Glomerular endothelial cell (primary cell): ENCODE measurements around the gene CD93. TPM values are rescaled to one million over a fixed set of nuclear protein-coding genes. Genes with fewer than 3 reads are reported as not detected.

Source experiments
- DNase-seq: peaks from one replicate; pipeline ENCODE4 v3.0.0-alpha.2; 2011; ENCODE audit warnings: low read depth, low spot score; ENCODE audit errors: extremely low read depth
- total RNA-seq: library from RNA; depleted of rRNA; stranded (reverse); fragments of >200 nt; gene quantifications from 2 replicates; pipeline ENCODE4 v1.2.3, GENCODE V29; 2015

CD93 gene
- total RNA-seq, 1 donor from 2014 or later: 1,041 TPM

DNA sequence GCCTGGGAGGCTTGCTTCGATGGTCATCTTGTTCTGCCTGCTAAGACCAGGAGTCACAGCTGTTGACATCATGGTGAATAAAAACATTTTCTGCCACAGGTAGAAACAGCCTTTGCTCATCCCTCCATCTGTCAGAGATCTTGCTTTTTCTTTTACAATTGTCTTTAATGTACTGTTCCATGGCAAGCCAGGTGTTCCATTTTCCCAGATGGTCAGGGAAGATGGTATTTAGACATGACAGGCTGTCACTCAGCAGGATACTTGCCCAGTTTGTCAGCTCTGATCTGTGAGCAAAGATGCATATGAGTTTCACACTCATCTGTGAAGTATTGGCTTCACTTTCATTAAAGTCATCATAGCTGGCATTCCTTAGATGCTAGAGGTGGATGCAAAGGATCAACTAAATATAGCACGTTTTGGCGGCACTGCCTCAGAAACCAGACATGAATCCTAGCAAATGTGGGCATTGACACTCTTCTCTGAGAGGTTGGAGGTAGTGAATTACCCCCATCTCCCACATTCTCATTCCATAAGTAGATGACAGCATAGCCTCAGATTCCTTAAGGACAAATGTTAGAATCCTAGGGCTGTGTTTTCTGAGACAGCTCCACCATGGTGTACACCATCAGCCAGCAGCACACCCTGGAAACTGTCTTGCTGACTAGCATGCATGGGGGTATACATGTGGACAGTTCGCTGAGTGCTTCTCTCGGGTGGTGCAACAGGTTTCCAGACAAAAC, 46.8 kb downstream of the CD93 start:
- DNase-seq: no peak

DNA sequence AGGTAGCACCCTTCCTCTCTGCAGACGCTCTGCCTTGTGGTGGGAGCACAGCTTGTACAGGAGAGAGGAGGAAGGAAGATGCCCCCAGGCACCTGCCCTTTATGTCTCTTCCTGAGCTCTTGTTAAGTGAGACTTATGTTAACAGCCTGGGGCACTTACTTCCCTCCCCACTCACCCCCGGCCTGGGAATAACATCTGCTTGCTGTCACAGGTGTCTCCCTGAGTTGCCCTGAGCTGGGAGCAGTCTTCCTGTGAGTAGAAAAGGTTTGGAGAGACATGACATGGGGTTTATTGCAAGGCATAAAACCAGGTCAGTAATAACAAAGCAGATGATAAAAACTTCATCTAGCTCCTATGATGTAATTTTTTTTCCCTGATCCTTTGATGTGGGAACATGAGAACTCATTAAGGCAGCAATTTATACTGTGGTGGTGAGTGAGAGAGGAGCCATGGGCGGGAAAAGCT, 49.1 kb downstream of the CD93 start:
- no peak for DNase-seq

DNA sequence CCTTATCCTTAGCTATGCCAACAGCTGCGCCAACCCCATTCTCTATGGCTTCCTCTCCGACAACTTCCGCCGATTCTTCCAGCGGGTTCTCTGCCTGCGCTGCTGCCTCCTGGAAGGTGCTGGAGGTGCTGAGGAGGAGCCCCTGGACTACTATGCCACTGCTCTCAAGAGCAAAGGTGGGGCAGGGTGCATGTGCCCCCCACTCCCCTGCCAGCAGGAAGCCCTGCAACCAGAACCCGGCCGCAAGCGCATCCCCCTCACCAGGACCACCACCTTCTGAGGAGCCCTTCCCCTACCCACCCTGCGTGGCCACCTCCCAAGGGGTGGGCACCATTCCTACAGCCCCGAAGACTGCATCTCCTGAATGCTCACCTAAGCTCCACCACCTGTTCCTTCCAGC, 49.8 kb downstream of the CD93 start:
- DNase-seq: no peak

DNA sequence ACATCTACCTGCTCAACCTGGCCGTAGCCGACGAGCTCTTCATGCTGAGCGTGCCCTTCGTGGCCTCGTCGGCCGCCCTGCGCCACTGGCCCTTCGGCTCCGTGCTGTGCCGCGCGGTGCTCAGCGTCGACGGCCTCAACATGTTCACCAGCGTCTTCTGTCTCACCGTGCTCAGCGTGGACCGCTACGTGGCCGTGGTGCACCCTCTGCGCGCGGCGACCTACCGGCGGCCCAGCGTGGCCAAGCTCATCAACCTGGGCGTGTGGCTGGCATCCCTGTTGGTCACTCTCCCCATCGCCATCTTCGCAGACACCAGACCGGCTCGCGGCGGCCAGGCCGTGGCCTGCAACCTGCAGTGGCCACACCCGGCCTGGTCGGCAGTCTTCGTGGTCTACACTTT, 50.4 kb downstream of the CD93 start:
- DNase-seq: no peak

DNA sequence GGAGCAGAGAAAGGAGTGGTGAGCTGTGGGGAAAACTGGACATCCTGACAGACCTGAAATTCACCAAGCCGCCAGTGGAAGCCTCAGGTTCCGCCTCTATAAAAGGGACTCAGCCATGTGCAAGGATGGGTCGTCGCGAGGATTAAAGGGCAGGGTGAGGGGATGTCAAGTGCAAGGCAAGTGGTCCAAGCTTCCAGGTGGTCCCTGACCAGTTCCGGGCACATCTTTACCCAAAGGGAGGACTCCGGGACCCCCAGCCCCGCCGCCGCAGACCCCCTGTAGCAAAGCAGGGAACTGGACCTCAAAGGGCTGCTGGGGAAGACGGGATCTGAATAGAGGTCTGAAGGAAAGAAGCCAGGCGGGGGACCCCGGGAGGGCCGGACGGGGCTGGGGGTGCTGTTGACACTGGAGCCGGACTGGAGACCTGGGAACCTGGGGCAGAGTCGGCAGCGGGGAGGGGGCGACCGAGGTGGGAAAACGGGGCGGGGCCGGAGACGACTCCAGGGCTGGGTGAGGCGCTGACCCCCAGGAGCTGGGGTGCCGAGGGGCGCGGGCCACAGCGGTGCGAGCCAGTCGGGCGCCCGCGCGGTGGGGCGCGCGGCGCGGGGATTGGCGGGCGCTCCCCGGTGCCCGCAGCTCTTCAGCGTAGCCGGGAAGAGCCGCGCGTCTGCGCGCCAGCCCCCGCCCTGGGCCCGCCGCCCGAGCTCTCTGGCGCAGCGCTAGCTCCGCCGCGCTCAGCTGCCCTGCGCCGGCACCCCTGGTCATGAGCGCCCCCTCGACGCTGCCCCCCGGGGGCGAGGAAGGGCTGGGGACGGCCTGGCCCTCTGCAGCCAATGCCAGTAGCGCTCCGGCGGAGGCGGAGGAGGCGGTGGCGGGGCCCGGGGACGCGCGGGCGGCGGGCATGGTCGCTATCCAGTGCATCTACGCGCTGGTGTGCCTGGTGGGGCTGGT, 51.1 kb downstream of the CD93 start, which contains the start of gene SSTR4:
Gene SSTR4 (plus strand): TSS at position 592 of the 951 bp plus-strand sequence. CDS start 172 bp downstream, at position 764.
- DNase-seq: no peak

DNA sequence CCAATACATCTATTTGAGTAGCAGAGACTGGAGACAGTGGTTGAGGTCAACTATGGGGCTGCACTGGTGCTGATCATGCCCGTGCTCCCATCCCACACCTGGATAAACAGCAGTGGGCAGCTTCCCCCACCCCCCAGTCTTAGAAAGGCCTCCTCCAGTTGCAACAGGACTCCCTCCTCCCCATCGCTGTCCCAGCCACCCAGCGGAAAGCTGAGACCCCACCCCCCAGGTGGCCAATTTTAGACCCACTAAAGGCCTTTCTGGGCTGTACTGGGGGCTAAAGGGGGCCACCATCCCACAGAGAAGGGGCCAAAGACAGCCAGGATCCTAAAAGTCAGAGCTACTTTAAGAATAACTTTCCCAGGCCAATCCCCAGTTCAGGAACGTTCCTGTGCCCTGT, 52.2 kb downstream of the CD93 start:
- DNase-seq: no peak

DNA sequence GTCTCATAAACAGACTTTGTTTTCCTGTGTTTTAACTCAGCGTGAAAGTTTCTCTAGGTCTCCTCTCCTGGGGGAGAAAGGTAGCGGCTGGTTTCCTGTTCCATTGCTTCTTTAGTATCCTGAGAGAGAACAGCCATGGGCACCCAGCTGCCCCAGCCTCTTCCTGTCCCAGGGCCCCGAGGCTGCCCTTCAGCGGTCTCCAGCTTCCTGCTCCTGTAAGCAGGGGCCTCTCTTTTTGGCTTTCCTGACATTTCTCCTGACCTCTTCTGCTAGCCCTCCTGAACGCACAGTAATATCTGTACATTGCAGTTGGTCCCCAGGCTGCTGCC, 53.4 kb downstream of the CD93 start:
- DNase-seq: no peak

DNA sequence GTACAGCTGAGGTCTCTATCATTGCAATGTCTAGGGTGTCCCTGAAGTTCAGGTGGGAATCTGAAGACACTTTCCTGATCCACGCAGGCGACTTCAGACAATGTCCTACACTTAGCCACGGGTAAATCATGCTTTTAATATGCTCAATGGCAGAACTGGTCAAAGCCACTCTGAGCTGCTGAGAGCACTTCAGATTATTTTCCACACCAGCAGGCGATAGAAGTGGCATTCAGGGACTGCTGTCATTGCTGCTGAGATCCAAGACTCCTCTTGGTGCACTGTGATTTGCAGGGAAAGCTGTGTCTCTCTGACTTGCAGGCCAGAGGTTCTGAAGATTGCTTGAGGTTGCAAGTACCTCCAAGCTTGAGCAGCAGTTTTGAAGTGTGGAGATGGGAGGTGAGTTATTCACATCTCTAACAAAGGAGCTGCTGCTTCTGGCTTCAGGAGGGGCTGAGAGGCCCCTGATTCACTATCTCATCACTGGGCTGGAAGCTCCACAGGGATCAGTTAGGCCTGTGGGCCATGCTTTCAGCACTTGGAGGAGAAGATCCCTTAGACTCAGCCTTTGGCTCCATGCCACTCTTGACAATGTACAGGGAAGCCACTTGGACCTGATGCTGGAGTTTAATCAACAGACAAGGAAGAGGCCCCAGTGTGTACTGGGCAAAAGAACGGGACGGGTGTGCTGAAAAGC, 53.9 kb downstream of the CD93 start:
- DNase-seq: no peak

DNA sequence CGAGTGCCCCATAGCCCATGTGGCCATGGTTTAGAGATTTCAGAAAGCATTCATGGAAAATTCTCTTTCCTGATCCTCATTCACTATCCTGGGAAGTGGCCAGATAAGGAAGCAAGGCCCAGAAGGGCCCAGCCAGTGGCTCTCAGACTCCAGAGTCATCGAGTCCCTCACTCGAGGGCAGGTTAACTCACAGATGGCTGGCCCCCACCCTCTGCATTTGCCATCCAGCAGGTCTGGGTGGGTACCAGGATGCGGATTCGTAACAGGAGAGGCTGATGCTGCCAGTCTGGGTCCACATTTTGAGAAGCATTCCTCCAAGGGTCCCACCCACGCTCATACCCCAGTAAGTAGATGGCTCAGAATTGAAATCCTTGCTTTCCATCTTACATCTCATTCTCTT, 54.8 kb downstream of the CD93 start:
- DNase-seq: no peak

Other genes starting within 250 kb of the CD93 start
- gene SSTR4, start 51.0 kb downstream of the CD93 start, total RNA-seq: not detected in 2 replicates
- gene THBD, start 36.7 kb downstream of the CD93 start, total RNA-seq: 20.7 and 33.1 TPM in 2 replicates